Measurements from ENCODE around the gene ERF.

The ERF gene

DNA sequence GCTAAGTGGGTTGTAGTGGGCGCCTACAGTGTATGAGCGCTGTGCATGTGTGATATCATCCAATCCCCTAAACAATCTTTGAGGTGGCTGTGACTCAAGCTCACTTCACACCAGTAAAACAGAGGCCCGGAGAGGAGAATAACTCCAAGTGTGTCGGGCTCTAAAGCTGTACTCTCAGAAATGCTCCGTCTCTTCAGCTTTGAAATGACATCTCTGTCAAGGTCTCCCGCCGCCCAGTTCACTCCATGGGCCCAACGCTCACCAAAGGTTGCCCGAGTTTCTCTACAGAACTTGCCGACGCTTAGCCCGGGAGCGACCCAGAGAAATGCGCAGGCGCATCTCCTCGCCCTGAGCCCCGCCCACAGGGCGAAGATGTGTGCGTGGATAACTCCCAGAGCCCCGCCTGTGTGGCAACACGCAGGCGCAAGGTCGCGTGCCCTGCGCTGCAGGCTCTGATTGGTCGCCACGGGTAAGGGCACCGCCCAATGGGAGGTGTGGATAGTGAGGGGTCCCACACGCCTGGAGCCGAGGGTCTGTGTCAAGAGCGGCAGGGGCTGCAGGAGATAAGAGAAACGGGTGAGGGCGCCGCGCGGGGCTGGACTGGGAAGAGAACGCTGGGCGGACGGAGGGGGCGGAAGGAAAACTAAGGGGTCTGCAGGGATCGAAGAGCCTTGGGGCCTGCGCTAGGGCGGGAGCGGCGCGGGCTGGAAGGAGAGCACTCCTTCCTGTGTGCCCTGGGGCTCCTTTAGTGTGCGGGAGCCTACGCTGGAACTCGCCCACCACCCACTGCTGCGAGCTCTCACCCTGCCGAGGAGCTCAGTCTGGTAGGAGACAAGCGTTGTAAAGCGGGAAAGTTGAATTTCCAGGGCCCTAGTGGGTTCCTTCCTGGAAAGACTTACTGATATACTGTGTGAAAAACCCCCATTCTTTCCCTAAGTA is 34.8 kb downstream of the ERF start, which contains the start of gene ZNF526:
Gene ZNF526 (plus strand): TSS at position 501 of the 939 bp plus-strand sequence. CDS start 4,092 bp downstream, outside the sequence.
- peak; percentile 98 for DNase-seq (ENCODE audit: low read depth)
- peak within 1 kb of the TSS; percentile 95 for H3K4me3 ChIP-seq (ENCODE audit: low read length)
- TF ChIP-seq, protein P1, sequence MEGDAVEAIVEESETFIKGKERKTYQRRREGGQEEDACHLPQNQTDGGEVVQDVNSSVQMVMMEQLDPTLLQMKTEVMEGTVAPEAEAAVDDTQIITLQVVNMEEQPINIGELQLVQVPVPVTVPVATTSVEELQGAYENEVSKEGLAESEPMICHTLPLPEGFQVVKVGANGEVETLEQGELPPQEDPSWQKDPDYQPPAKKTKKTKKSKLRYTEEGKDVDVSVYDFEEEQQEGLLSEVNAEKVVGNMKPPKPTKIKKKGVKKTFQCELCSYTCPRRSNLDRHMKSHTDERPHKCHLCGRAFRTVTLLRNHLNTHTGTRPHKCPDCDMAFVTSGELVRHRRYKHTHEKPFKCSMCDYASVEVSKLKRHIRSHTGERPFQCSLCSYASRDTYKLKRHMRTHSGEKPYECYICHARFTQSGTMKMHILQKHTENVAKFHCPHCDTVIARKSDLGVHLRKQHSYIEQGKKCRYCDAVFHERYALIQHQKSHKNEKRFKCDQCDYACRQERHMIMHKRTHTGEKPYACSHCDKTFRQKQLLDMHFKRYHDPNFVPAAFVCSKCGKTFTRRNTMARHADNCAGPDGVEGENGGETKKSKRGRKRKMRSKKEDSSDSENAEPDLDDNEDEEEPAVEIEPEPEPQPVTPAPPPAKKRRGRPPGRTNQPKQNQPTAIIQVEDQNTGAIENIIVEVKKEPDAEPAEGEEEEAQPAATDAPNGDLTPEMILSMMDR (IDR thresholded peaks at IDR 0.05; ENCODE audit: insufficient read depth, low read depth, low read length, missing control alignments): no peak

DNA sequence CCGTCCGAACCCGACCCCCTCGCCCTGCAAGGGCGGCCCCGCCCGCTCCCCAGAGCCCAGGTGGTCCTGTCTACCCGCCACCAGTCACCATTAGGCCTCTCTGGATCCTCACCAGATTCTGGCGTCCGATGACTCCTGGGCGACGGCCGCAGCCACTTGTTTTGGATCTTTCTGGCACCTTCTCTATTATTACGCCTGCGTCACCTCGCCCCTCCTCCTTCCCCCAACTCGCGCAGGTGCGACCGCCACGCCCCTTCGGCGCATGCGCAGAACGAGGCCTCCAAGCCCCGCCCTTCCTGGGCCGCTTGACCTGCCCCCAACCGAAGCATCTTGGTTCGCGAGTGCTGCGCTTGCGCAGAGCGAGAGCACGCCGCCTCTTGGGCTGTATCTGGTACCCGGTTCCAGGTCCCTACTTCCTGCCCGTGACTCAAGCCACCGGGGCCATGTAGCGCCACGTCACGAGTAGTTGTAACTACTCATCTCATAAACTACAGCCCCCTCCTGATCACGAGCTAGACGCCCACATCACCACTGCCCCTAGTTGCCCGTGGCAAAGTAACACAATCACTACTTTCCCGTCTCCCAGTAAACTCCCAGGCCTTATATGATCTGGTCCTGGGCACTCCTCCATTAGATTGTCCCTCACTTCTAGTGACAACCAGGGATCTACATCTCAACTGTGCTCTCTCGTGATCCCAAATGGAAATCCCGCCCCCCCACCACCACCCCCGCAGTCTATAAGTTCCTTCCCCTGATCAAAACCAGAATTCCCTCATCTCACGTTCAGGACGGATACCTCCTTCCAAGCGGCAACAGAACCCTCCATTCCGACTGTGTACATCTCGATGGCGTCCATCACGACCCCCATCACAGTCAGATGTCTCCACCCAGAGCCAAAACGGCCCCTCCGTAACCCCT is 37.1 kb downstream of the ERF start, which contains the start of gene DEDD2:
Gene DEDD2 (minus strand): TSS at position 158 of the 918 bp plus-strand sequence. CDS start 670 bp downstream, outside the sequence.
- H3K4me3 ChIP-seq (ENCODE audit: low read length): peak within 1 kb of the TSS; percentile 93
- TF ChIP-seq, protein P1 (IDR thresholded peaks at IDR 0.05; ENCODE audit: insufficient read depth, low read depth, low read length, missing control alignments): no peak
- DNase-seq (ENCODE audit: low read depth): peak; percentile 98

DNA sequence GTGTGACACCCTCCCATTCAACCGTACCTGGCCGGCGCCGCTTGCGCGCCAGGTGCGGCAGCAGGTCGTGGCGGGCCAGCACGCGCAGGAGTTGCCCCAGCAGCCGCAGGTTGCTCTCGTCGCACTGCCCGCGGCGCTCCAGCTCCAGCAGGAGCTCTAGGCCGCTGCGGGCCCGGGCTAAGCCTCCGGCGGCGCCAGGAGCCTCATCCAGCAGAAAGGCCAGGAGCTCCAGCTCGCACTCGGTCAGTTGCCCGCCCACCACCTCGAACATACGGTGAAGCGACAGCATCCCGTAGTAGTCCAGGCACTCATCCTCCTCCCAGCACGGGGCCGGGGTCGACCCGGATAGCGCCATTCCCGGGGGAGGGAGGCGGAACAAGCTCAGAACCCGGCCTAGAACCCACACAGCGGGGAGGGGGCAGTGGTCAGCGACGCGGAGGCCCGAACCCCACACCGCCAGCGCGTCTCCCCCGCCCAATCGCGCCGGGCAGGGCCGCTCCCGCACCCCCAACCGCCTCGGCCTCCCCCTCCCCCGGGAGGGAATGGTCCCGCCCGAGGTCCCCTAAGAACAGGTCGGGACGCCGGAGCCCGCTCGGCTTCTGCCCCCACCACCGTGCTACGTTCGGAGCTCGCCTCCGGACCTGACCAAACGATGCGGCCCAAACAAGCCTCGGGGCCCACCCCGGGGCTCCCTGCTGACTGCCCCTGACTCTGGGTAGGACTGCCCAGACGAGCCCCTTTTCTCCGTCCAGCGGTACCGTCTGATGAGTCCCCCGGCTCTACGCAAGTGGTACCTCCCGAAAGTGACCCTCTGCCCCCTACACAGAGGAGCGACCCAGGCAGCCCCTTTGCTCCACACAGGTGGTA is 38.0 kb downstream of the ERF start:
- TF ChIP-seq, protein P1 (IDR thresholded peaks at IDR 0.05; ENCODE audit: insufficient read depth, low read depth, low read length, missing control alignments): no peak
- peak; percentile 48 for DNase-seq (ENCODE audit: low read depth)
- peak overlapping the region; percentile 93 for H3K4me3 ChIP-seq (ENCODE audit: low read length)

DNA sequence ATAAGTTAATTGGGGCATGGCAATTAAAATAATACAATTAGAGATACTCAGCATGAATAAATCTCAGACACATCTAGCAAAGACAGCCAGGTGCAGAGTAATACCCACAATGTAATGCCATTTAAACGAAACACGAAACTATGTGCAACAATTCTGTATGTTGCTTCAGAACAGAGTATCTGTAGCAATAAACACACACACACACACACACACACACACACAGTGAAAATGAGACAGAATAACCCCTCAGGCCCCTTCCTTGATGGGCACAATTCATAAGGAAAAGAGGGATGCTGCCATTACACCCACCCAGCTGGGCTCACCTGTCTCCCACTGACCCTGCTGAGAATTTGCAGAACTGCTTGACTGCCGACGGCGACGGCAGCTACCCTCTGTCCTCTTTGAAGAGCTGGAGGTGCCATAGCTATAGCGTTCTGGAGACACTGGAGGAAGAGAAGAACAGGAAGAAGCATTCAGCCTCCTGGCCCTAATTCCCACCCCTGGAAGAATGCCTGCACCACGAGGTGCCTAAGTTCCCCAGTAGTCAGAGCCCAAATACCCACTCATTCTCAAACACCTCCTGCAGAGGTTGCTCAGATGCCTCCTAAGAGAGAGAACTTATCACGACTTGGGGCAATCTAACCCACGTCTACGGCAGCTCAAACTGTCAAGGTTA is 40.0 kb downstream of the ERF start:
- TF ChIP-seq, protein P1 (IDR thresholded peaks at IDR 0.05; ENCODE audit: insufficient read depth, low read depth, low read length, missing control alignments): no peak
- H3K4me3 ChIP-seq (ENCODE audit: low read length): no peak overlapping the region

DNA sequence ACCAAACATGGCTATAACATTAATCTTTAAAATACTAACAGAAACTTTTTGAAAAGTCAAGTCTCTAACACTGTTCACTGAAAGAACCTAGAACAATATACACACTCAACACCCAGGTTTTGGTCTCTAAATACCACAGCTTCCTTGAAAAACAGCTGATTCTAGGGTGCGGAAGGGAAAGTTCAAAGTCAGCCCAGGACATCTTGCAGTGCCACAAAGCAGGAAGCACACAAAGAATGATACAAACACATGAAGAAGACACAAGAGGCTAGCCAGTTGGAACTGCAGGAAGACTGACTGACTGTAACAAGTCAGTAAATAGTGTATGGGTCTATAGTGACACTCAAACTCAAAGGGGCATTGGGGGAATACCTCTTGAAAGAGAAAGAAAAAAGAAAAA is 42.0 kb downstream of the ERF start:
- no peak overlapping the region for H3K4me3 ChIP-seq (ENCODE audit: low read length)
- TF ChIP-seq, protein P1 (IDR thresholded peaks at IDR 0.05; ENCODE audit: insufficient read depth, low read depth, low read length, missing control alignments): no peak
- no peak for DNase-seq (ENCODE audit: low read depth)

More for the DNA sequence above, 40.0 kb downstream of the ERF start:
- DNase-seq (ENCODE audit: low read depth): no peak

All from epithelial cell of esophagus (primary cell).